Tibial artery (tissue), 4 donors: Measurements from ENCODE around the gene KRT1.

Experiments used
- DNase-seq, 2 donors: peaks; one replicate each; pipeline ENCODE4 v3.0.0-alpha.2; 2019
- H3K27ac ChIP-seq, 2 donors: fragments of 200-600 bp; sonication (generic) in 1 of 2; 1 replicate in 1 of 2; 2 replicates in 1 of 2; pipeline ENCODE4 v1.5.1; 2018 to 2019; ENCODE audit warnings: mild to moderate bottlenecking in 1 of 2
- H3K27me3 ChIP-seq, 2 donors: fragments of 200-600 bp; sonication (generic) in 1 of 2; one replicate each; pipeline versions ENCODE4 v1.5.1 to v1.6.0; 2016 to 2019
- H3K36me3 ChIP-seq, 3 donors: fragments of 200-600 bp; sonication (generic) in 2 of 3; one replicate each; pipeline ENCODE4 v1.5.1; 2016 to 2019; ENCODE audit warnings: mild to moderate bottlenecking in 2 of 3
- H3K4me1 ChIP-seq, 4 donors: fragments of 200-600 bp; sonication (generic) in 2 of 4; 1 replicate in 3 of 4; 2 replicates in 1 of 4; pipeline ENCODE4 v1.5.1; 2016 to 2019
- H3K4me3 ChIP-seq, 2 donors: fragments of 200-600 bp; sonication (generic) in 1 of 2; 1 replicate in 1 of 2; 2 replicates in 1 of 2; pipeline ENCODE4 v1.5.1; 2018 to 2019; ENCODE audit warnings: mild to moderate bottlenecking in 2 of 2
- H3K9me3 ChIP-seq, 3 donors: fragments of 200-600 bp; sonication (generic) in 1 of 3; one replicate each; pipeline ENCODE4 v1.5.1; 2016 to 2019
- intact Hi-C: fragments of 100-400 bp; cut with DNase I; formaldehyde crosslinking; loops from one replicate; pipeline ENCODE4 v1.15.0; 2023; ENCODE audit warnings: low total_unique reads
- TF ChIP-seq, protein P1 (sequence below), 2 experiments: fragments of 200-600 bp in 1 of 2; fragments of 450-650 bp in 1 of 2; IDR thresholded peaks; one replicate each; pipeline ENCODE4 v1.5.1; 2017 to 2019; ENCODE audit warnings: antibody characterized with exemption in 2 of 2, mild to moderate bottlenecking in 1 of 2, moderate library complexity in 1 of 2

KRT1 gene

DNA sequence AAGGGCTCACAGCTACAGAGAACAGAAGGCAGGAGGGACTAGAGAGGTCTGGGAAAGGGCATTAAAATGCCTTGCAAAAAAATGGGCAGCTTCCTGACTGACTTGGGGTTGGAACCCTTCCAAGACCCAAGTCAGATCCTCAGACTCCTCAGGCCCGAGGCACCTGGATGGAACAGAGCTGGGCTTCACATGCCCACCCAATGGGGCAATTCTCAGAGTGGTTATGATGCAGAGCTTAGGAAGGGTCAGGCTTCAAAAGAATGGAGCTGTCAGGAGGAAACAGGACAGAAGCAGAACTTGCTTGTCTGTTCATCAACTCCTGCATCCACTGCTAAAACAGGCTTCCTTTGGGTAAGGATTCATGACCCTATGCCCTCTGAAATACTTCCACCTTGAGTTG lies 9.7 kb upstream of the KRT1 start:
- Histone ChIP-seq H3K36me3 (no peaks in the 10 kb centered on the region), H3K4me1 (peaks cover 0 to 11% (median 6%) of the 10 kb centered on the region in 4 donors), H3K27me3 (peaks cover 0 to 82% of the 10 kb centered on the region in 2 donors), H3K27ac (no peak overlapping the region), H3K9me3 (no peaks in the 10 kb centered on the region), H3K4me3 (no peak overlapping the region)
- TF ChIP-seq, protein P1, sequence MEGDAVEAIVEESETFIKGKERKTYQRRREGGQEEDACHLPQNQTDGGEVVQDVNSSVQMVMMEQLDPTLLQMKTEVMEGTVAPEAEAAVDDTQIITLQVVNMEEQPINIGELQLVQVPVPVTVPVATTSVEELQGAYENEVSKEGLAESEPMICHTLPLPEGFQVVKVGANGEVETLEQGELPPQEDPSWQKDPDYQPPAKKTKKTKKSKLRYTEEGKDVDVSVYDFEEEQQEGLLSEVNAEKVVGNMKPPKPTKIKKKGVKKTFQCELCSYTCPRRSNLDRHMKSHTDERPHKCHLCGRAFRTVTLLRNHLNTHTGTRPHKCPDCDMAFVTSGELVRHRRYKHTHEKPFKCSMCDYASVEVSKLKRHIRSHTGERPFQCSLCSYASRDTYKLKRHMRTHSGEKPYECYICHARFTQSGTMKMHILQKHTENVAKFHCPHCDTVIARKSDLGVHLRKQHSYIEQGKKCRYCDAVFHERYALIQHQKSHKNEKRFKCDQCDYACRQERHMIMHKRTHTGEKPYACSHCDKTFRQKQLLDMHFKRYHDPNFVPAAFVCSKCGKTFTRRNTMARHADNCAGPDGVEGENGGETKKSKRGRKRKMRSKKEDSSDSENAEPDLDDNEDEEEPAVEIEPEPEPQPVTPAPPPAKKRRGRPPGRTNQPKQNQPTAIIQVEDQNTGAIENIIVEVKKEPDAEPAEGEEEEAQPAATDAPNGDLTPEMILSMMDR (IDR thresholded peaks at IDR 0.05) = no peak
- no peak for DNase-seq
- intact Hi-C loops = no loop called here

DNA sequence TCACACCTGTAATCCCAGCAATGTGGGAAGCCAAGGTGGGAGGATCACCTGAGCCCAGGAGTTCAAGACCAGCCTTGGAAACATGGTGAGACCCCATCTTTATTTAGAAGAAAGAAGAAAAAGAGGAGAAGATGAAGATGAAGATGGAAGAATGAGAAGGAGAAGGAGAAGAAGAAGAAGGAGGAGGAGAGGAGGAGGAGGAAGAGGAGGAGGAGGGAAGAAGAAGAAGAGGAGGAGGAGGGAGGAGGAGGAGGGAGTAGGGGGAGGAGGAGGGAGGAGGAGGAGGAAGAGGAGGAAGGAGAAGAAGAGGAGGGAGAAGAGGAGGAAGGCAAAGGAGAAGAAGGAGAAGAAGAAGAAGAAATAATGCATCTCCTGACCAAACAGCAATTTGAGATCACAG lies 9.0 kb upstream of the KRT1 start:
- no peak for DNase-seq
- Histone ChIP-seq H3K4me3 (no peak overlapping the region), H3K27me3 (peaks cover 0 to 82% of the 10 kb centered on the region in 2 donors), H3K9me3 (no peaks in the 10 kb centered on the region), H3K27ac (no peak overlapping the region), H3K4me1 (peaks cover 0 to 11% (median 6%) of the 10 kb centered on the region in 4 donors), H3K36me3 (no peaks in the 10 kb centered on the region)
- TF ChIP-seq, protein P1 (IDR thresholded peaks at IDR 0.05) = no peak
- intact Hi-C loops = no loop called here

DNA sequence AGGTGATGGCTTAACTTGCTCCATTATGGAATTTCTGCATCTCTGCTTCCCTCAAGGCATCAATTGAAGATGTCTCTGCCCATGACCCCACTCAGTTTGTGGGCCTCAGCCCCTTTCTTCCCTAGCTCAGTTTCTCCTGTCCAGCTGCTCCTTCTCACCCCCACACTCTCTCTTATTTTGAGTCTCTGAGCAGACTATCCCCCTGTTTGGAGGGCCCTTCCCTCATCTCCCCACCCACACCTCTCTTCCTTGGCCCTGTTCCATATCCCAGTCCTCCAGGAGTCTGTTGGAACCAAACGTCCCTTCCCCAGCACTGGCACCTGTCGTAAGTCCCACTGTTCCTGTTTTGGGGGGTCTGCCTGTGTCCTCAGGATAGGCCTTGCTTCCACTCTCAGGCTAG lies 8.3 kb upstream of the KRT1 start:
- H3K4me3 ChIP-seq = no peak overlapping the region
- DNase-seq = no peak
- intact Hi-C loops = no loop called here
- TF ChIP-seq, protein P1 (IDR thresholded peaks at IDR 0.05) = no peak
- H3K9me3 ChIP-seq = no peaks in the 10 kb centered on the region
- no peaks in the 10 kb centered on the region for H3K36me3 ChIP-seq
- peaks cover 0 to 85% of the 10 kb centered on the region in 2 donors for H3K27me3 ChIP-seq
- no peak overlapping the region for H3K27ac ChIP-seq
- peaks cover 0 to 11% (median 6%) of the 10 kb centered on the region in 4 donors for H3K4me1 ChIP-seq

DNA sequence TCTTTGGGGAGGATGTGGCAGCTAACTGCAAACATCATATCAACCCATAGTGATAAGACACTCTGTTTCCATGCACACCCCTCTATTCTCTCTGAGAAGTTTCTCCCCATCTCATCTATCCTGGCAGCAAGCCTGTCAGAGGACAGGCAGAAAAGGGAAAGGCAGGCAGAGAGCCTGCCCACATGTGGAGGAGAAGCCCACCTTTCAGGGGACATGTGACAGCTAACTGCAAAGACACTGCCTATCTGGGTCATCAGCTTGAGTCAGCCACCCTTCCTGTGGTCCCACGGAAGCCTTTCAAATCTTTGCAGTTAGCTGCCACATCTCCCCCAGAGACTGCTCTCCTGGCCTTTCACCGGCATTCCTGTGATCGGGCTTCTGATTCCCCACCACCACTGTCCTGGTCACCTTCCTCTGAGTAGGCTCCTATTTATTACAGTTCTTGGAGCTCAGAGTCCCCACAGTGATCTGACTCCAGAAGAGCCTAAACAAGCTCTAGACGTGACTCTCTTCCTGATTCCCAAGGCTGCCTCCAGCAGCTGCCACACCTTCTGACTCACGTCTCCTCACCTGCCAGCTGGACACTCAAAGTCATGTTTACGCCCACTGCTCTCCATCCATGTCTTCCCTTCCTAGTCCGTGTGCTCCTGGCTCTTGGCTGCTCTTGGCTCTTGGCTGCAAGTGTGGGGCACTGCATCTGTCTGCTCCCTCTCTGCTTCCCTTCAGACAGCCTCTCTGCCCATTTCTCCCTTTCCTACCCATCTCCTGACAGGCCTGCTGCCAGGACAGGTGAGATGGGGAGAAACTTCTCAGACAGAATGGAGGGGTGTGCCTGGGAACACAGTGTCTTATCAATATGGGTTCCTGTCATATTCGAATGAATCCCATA lies 7.5 kb upstream of the KRT1 start:
- TF ChIP-seq, protein P1 (IDR thresholded peaks at IDR 0.05) = no peak
- Histone ChIP-seq H3K4me1 (peaks cover 0 to 11% (median 6%) of the 10 kb centered on the region in 4 donors), H3K9me3 (no peaks in the 10 kb centered on the region), H3K27ac (no peak overlapping the region), H3K27me3 (peaks cover 0 to 81% of the 10 kb centered on the region in 2 donors), H3K36me3 (no peaks in the 10 kb centered on the region), H3K4me3 (no peak overlapping the region)
- no peak for DNase-seq
- intact Hi-C loops = no loop called here

DNA sequence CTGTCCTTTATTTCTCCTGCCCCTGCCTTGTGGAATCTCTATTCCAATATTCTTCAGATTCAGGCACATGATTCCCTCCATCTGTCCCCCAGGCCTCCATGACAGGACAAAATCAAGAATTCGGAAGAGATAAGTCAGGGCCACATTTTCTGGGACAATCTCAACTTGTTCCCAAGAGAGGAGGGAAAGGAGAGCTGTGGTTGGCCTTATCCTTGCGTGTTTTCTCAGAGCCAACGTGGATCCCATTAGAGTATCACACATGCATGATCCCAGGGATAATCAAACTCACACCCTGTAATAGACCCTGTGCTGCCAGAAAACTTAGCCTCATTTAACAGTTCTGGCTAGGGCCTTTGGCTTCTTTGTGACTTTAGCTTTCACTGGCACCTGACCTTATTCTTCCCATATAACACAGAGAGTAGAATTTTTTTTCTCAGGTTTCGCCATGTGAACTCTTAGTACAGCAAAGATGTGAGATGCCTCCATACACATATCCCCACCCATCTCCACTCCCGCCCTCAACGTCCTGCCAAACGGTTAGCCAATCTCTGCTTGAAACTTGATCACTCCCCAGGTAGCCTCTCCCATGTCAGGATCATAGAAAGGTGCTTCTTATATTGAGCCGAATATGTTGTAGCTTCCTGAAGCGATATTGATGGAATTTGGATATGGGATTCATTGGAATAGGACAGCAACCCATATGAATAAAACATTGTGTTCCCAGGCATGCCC lies 6.7 kb upstream of the KRT1 start:
- intact Hi-C loops = no loop called here
- no peaks in the 10 kb centered on the region for H3K9me3 ChIP-seq
- H3K27ac ChIP-seq = no peak overlapping the region
- peaks cover 0 to 11% (median 6%) of the 10 kb centered on the region in 4 donors for H3K4me1 ChIP-seq
- H3K36me3 ChIP-seq = no peaks in the 10 kb centered on the region
- H3K27me3 ChIP-seq = peaks cover 0 to 73% of the 10 kb centered on the region in 2 donors
- no peak for DNase-seq
- TF ChIP-seq, protein P1 (IDR thresholded peaks at IDR 0.05) = no peak
- H3K4me3 ChIP-seq = no peak overlapping the region
